ENCODE results near the gene SCARB1.
A peak's percentile ranks its signal among the peaks of the same experiment; 100 is the strongest.
"Not testable (repeated sequence)": the region's sequence is repeated elsewhere in the genome, so short reads cannot be mapped to it uniquely, and the experiment has no call there.

SCARB1 gene

GRCh38 chr12:124902916-124903315 is 39.3 kb upstream of the SCARB1 start:
- ATAC-seq (ENCODE audit: insufficient read depth, low read depth), result no peak
- peaks cover 20% of the 10 kb centered on the region for H3K4me1 ChIP-seq (ENCODE audit: insufficient read depth, low read length)
- H3K4me2 ChIP-seq (ENCODE audit: insufficient read depth, low read length), result no peak overlapping the region
- no peak overlapping the region for H3K4me3 ChIP-seq (ENCODE audit: low read depth in 1 of 2, low read length in 2 of 2)
- H3K27me3 ChIP-seq (ENCODE audit: insufficient read depth, low read length, poor library complexity), result no peaks in the 10 kb centered on the region
- DNase-seq, result no peak
- no peaks in the 10 kb centered on the region for H3K36me3 ChIP-seq (ENCODE audit: insufficient read depth, low read length)
- H3K27ac ChIP-seq (ENCODE audit: low read length), result no peak overlapping the region
- H2AFZ ChIP-seq (ENCODE audit: low read depth, low read length), result no peak overlapping the region
- no peaks in the 10 kb centered on the region for H4K20me1 ChIP-seq (ENCODE audit: insufficient read depth, low read length)
- H3K9me3 ChIP-seq (ENCODE audit: insufficient read depth, low read length, severe bottlenecking), result no peaks in the 10 kb centered on the region
- TF ChIP-seq CTCF (IDR thresholded peaks at IDR 0.05; ENCODE audit: borderline replicate concordance, extremely low read depth, low read length, poor library complexity, severe bottlenecking), result no peak
- no peak for TF ChIP-seq EZH2 (IDR thresholded peaks at IDR 0.05; ENCODE audit: borderline replicate concordance, low read depth, low read length, severe bottlenecking)
- H3K9ac ChIP-seq (ENCODE audit: low read depth, low read length), result no peak overlapping the region
- H3K79me2 ChIP-seq (ENCODE audit: insufficient read depth, low read length), result no peaks in the 10 kb centered on the region

DNA sequence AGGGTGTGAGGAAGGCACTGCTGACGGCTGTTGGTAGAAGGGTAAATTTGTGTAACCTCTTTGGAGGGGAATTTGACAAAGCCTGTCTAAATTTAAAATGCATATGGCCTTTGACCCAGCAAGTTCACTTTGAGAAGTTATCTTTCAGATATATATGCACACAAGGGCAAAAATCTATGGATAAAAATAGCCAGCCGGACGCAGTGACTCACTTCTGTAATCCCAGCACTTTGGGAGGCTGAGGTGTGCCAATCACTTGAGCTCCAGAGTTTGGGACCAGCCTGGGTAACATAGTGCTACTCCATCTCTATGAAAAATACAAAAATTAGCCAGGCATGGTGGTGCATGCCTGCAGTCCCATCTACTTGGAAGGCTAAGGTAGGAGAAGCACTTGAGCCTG is 37.3 kb upstream of the SCARB1 start:
- H3K79me2 ChIP-seq (ENCODE audit: insufficient read depth, low read length), result no peaks in the 10 kb centered on the region
- no peak overlapping the region for H3K27ac ChIP-seq (ENCODE audit: low read length)
- no peak for TF ChIP-seq EZH2 (IDR thresholded peaks at IDR 0.05; ENCODE audit: borderline replicate concordance, low read depth, low read length, severe bottlenecking)
- no peak for TF ChIP-seq CTCF (IDR thresholded peaks at IDR 0.05; ENCODE audit: borderline replicate concordance, extremely low read depth, low read length, poor library complexity, severe bottlenecking)
- ATAC-seq (ENCODE audit: insufficient read depth, low read depth), result no peak
- H3K4me3 ChIP-seq (ENCODE audit: low read depth in 1 of 2, low read length in 2 of 2), result no peak overlapping the region
- H3K27me3 ChIP-seq (ENCODE audit: insufficient read depth, low read length, poor library complexity), result no peaks in the 10 kb centered on the region
- H3K9me3 ChIP-seq (ENCODE audit: insufficient read depth, low read length, severe bottlenecking), result no peaks in the 10 kb centered on the region
- H3K4me1 ChIP-seq (ENCODE audit: insufficient read depth, low read length), result peaks cover 15% of the 10 kb centered on the region
- no peak for DNase-seq
- no peak overlapping the region for H3K4me2 ChIP-seq (ENCODE audit: insufficient read depth, low read length)
- no peaks in the 10 kb centered on the region for H3K36me3 ChIP-seq (ENCODE audit: insufficient read depth, low read length)
- no peaks in the 10 kb centered on the region for H4K20me1 ChIP-seq (ENCODE audit: insufficient read depth, low read length)
- H3K9ac ChIP-seq (ENCODE audit: low read depth, low read length), result no peak overlapping the region
- no peak overlapping the region for H2AFZ ChIP-seq (ENCODE audit: low read depth, low read length)

- not testable (repeated sequence) for H3K9me3 ChIP-seq (ENCODE audit: insufficient read depth, low read length, severe bottlenecking); H3K4me2 ChIP-seq (ENCODE audit: insufficient read depth, low read length); H3K79me2 ChIP-seq (ENCODE audit: insufficient read depth, low read length); DNase-seq; H4K20me1 ChIP-seq (ENCODE audit: insufficient read depth, low read length); H2AFZ ChIP-seq (ENCODE audit: low read depth, low read length); H3K27ac ChIP-seq (ENCODE audit: low read length); ATAC-seq (ENCODE audit: insufficient read depth, low read depth); H3K27me3 ChIP-seq (ENCODE audit: insufficient read depth, low read length, poor library complexity); H3K36me3 ChIP-seq (ENCODE audit: insufficient read depth, low read length); H3K4me3 ChIP-seq (ENCODE audit: low read depth in 1 of 2, low read length in 2 of 2); H3K9ac ChIP-seq (ENCODE audit: low read depth, low read length)
- H3K4me1 ChIP-seq (ENCODE audit: insufficient read depth, low read length), result peaks cover 15% of the 10 kb centered on the region
Observed at GRCh38 chr12:124900345-124900795, 36.7 kb upstream of the SCARB1 start.

DNA sequence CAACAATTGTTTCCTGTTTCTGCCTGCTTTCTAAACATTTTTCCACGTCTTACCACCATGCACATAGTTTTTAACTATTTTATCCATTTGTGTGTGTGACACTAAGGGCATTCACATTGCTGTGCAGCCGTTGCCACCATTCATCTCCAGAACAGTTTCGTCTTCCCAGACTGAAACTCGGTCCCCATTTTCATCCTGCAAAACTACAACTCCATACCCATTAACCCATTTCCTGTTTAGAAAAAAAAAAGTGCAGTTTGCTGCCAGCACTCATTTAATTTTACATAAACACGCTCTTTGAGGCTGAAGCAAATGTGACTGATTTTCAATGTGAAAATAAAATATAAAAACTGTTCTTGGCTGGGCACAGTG is 35.2 kb upstream of the SCARB1 start:
- no peaks in the 10 kb centered on the region for H4K20me1 ChIP-seq (ENCODE audit: insufficient read depth, low read length)
- no peaks in the 10 kb centered on the region for H3K27me3 ChIP-seq (ENCODE audit: insufficient read depth, low read length, poor library complexity)
- H3K9me3 ChIP-seq (ENCODE audit: insufficient read depth, low read length, severe bottlenecking), result no peaks in the 10 kb centered on the region
- H3K27ac ChIP-seq (ENCODE audit: low read length), result no peak overlapping the region
- H2AFZ ChIP-seq (ENCODE audit: low read depth, low read length), result 0 out of 2 replicates have a peak overlapping the region, but pooled peaks have one; percentile 33
- no peak overlapping the region for H3K9ac ChIP-seq (ENCODE audit: low read depth, low read length)
- ATAC-seq (ENCODE audit: insufficient read depth, low read depth), result 0 out of 3 replicates have a peak, but pooled peaks have one; percentile 17
- peak overlapping the region; percentile 54 for H3K4me2 ChIP-seq (ENCODE audit: insufficient read depth, low read length)
- peak overlapping the region in 1 of 2 experiments; percentile 14; a peak in 1 of 4 replicates for H3K4me3 ChIP-seq (ENCODE audit: low read depth in 1 of 2, low read length in 2 of 2)
- H3K4me1 ChIP-seq (ENCODE audit: insufficient read depth, low read length), result peaks cover 15% of the 10 kb centered on the region
- no peaks in the 10 kb centered on the region for H3K36me3 ChIP-seq (ENCODE audit: insufficient read depth, low read length)
- no peaks in the 10 kb centered on the region for H3K79me2 ChIP-seq (ENCODE audit: insufficient read depth, low read length)
- no peak for DNase-seq
- no peak for TF ChIP-seq EZH2 (IDR thresholded peaks at IDR 0.05; ENCODE audit: borderline replicate concordance, low read depth, low read length, severe bottlenecking)
- TF ChIP-seq CTCF (IDR thresholded peaks at IDR 0.05; ENCODE audit: borderline replicate concordance, extremely low read depth, low read length, poor library complexity, severe bottlenecking), result no peak

Measured in DND-41 (cell line).